Measurements from ENCODE around the gene LDLRAD3. TPM values are rescaled to one million over a fixed set of nuclear protein-coding genes. Genes with fewer than 3 reads are reported as not detected.
A peak's percentile ranks its signal among the peaks of the same experiment; 100 is the strongest.

Gene LDLRAD3
- total RNA-seq, 2 donors from 2014 or later = 19.2 to 30.6 TPM

- H3K4me1 ChIP-seq (ENCODE audit: control insufficient read depth, insufficient read depth, low read length) = peaks cover 13% of the 10 kb centered on the region
- TF ChIP-seq CTCF (conservative IDR thresholded peaks at IDR 0.05) = no peak
- H3K9ac ChIP-seq (ENCODE audit: extremely low read depth, low read length, poor library complexity, severe bottlenecking) = no peak overlapping the region
Observed at GRCh38 chr11:36022882-36023281, 79.0 kb downstream of the LDLRAD3 start.

GRCh38 chr11:36023922-36024321, 80.1 kb downstream of the LDLRAD3 start:
- H3K4me1 Mint-ChIP-seq = peaks cover 39% of the 10 kb centered on the region
- DNase-seq = no peak
- Histone ChIP-seq H3K4me3 (ENCODE audit: low read length) (no peak overlapping the region), H3K9ac (ENCODE audit: extremely low read depth, low read length, poor library complexity, severe bottlenecking) (no peak overlapping the region), H3K27me3 (ENCODE audit: control insufficient read depth, insufficient read depth, low read length, poor library complexity, severe bottlenecking) (no peaks in the 10 kb centered on the region), H3K9me3 (ENCODE audit: control insufficient read depth, low read length) (no peaks in the 10 kb centered on the region), H3K36me3 (ENCODE audit: control insufficient read depth, insufficient read depth, low read length) (no peaks in the 10 kb centered on the region), H3K4me1 (ENCODE audit: control insufficient read depth, insufficient read depth, low read length) (peaks cover 13% of the 10 kb centered on the region), H3K27ac (ENCODE audit: low read depth, low read length) (no peak overlapping the region)
- 95% methylated on average over 1 of the region's 2 CpGs; no CpG with 5 or more reads in 1 of the 2 experiments for WGBS, 2 experiments (ENCODE audit: insufficient coverage in 1 of 2, insufficient read length in 1 of 2)
- no peaks in the 10 kb centered on the region for H3K36me3 Mint-ChIP-seq (ENCODE audit: low read depth)
- no peaks in the 10 kb centered on the region for H3K27me3 Mint-ChIP-seq (ENCODE audit: insufficient read depth)
- TF ChIP-seq CTCF (conservative IDR thresholded peaks at IDR 0.05) = no peak
- no peaks in the 10 kb centered on the region for H3K9me3 Mint-ChIP-seq
- no peak overlapping the region for H3K4me3 Mint-ChIP-seq
- H3K27ac Mint-ChIP-seq = no peak overlapping the region

More at GRCh38 chr11:36022882-36023281, 79.0 kb downstream of the LDLRAD3 start:
- Mint-ChIP-seq H3K27ac (no peak overlapping the region), H3K9me3 (no peaks in the 10 kb centered on the region), H3K4me1 (peaks cover 39% of the 10 kb centered on the region), H3K4me3 (no peak overlapping the region), H3K36me3 (ENCODE audit: low read depth) (no peaks in the 10 kb centered on the region), H3K27me3 (ENCODE audit: insufficient read depth) (no peaks in the 10 kb centered on the region)
- DNase-seq = no peak
- H3K36me3 ChIP-seq (ENCODE audit: control insufficient read depth, insufficient read depth, low read length) = no peaks in the 10 kb centered on the region
- H3K27ac ChIP-seq (ENCODE audit: low read depth, low read length) = peak overlapping the region; percentile 14
- 81 to 83% methylated on average over 5 to 7 of the region's 7 CpGs for WGBS, 2 experiments (ENCODE audit: insufficient coverage in 1 of 2, insufficient read length in 1 of 2)
- H3K9me3 ChIP-seq (ENCODE audit: control insufficient read depth, low read length) = no peaks in the 10 kb centered on the region
- no peaks in the 10 kb centered on the region for H3K27me3 ChIP-seq (ENCODE audit: control insufficient read depth, insufficient read depth, low read length, poor library complexity, severe bottlenecking)
- no peak overlapping the region for H3K4me3 ChIP-seq (ENCODE audit: low read length)

GRCh38 chr11:36024716-36025115, 80.9 kb downstream of the LDLRAD3 start:
- Histone ChIP-seq H3K27me3 (ENCODE audit: control insufficient read depth, insufficient read depth, low read length, poor library complexity, severe bottlenecking) (no peaks in the 10 kb centered on the region), H3K9ac (ENCODE audit: extremely low read depth, low read length, poor library complexity, severe bottlenecking) (no peak overlapping the region), H3K4me3 (ENCODE audit: low read length) (no peak overlapping the region), H3K36me3 (ENCODE audit: control insufficient read depth, insufficient read depth, low read length) (no peaks in the 10 kb centered on the region), H3K27ac (ENCODE audit: low read depth, low read length) (no peak overlapping the region), H3K4me1 (ENCODE audit: control insufficient read depth, insufficient read depth, low read length) (peaks cover 13% of the 10 kb centered on the region), H3K9me3 (ENCODE audit: control insufficient read depth, low read length) (no peaks in the 10 kb centered on the region)
- WGBS, 2 experiments (ENCODE audit: insufficient coverage in 1 of 2, insufficient read length in 1 of 2) = 90 to 100% methylated on average over 1 of the region's 1 CpG
- DNase-seq = no peak
- Mint-ChIP-seq H3K4me3 (no peak overlapping the region), H3K27ac (no peak overlapping the region), H3K36me3 (ENCODE audit: low read depth) (peaks cover 1% of the 10 kb centered on the region), H3K27me3 (ENCODE audit: insufficient read depth) (no peaks in the 10 kb centered on the region), H3K9me3 (no peaks in the 10 kb centered on the region), H3K4me1 (peaks cover 38% of the 10 kb centered on the region)
- no peak for TF ChIP-seq CTCF (conservative IDR thresholded peaks at IDR 0.05)
